Aorta (tissue), 5 donors: ENCODE data around the gene TRIM67. TPM values are rescaled to one million over a fixed set of nuclear protein-coding genes. Genes with fewer than 3 reads are reported as not detected.
"Not testable (repeated sequence)": the region's sequence is repeated elsewhere in the genome, so short reads cannot be mapped to it uniquely, and the experiment has no call there.

ENCODE experiments used
- ATAC-seq: fragments of 200-7000 bp; cut with Tn5 transposase; one replicate; pipeline ENCODE4 v1.9.1; 2022; ENCODE audit warnings: moderate library complexity; ENCODE audit not compliant: low FRiP score
- DNase-seq, 2 donors: peaks; one replicate each; pipeline ENCODE4 v3.0.0-alpha.2; 2020
- H3K27ac ChIP-seq, 2 donors: one replicate each; pipeline ENCODE4 v1.5.1; 2013; ENCODE audit warnings: low read length in 2 of 2, mild to moderate bottlenecking in 2 of 2, moderate library complexity in 2 of 2, control low read depth in 1 of 2, inconsistent platforms in 1 of 2, low read depth in 1 of 2
- H3K27me3 ChIP-seq, 2 donors: one replicate each; pipeline ENCODE4 v1.6.1; 2013; ENCODE audit warnings: control low read depth in 1 of 2, low read length in 1 of 2, mild to moderate bottlenecking in 1 of 2, moderate library complexity in 1 of 2; ENCODE audit not compliant: insufficient read depth in 2 of 2, control insufficient read depth in 1 of 2
- H3K36me3 ChIP-seq, 2 donors: one replicate each; pipeline ENCODE4 v1.6.1; 2013; ENCODE audit warnings: control low read depth in 1 of 2, low read length in 1 of 2, mild to moderate bottlenecking in 1 of 2; ENCODE audit not compliant: insufficient read depth in 2 of 2, control insufficient read depth in 1 of 2
- H3K4me1 ChIP-seq, 2 donors: one replicate each; pipeline ENCODE4 v1.6.1; 2013; ENCODE audit warnings: low read length in 2 of 2, control low read depth in 1 of 2, mild to moderate bottlenecking in 1 of 2, moderate library complexity in 1 of 2; ENCODE audit not compliant: insufficient read depth in 2 of 2, control insufficient read depth in 1 of 2
- H3K4me3 ChIP-seq, 2 donors: one replicate each; pipeline ENCODE4 v1.5.1; 2013; ENCODE audit warnings: low read length in 2 of 2, control low read depth in 1 of 2, mild to moderate bottlenecking in 1 of 2
- H3K9me3 ChIP-seq: one replicate; pipeline ENCODE4 v1.6.1; 2013; ENCODE audit warnings: mild to moderate bottlenecking, low read length; ENCODE audit not compliant: control insufficient read depth
- WGBS, 2 donors: extraction: QIAGEN DNeasy Blood & Tissue Kit; methylation state at CpG; one replicate each; pipeline ENCODE4 v1.1.7; 2013; 5-methylcytosine and 5-hydroxymethylcytosine counted together
- intact Hi-C, 2 donors: fragments of 100-400 bp; cut with DNase I; formaldehyde crosslinking; loops; one replicate each; pipeline versions ENCODE4 v1.14.2 to v1.15.0; 2022
- long read RNA-seq, 2 donors: library from polyadenylated mRNA; unstranded; transcript quantifications; one replicate each; pipeline ENCODE4 v2.0.0, GENCODE V29; 2020 to 2021
- polyA plus RNA-seq, 2 donors: library from polyadenylated mRNA; stranded (reverse); fragments of 200-250 nt; gene quantifications; one replicate each; pipeline ENCODE4 v1.2.3, GENCODE V29; 2013
- total RNA-seq, 2 donors: library from RNA; stranded (reverse); fragmentation: NEBNext Ultra II Directional; extraction: Animal tissue kit (Norgen Biotek cat#: 25700); gene quantifications; one replicate each; pipeline ENCODE4 v1.2.1, GENCODE V29; 2021
- donor health status: healthy with polysubstance abuse.
- donor health status: Bipolar disorder and iron deficiency.
- donor health status: DM: no; HTN: no; CAD: no.
- donor health status: DM: no; HTN: no; CAD: no.
- donor health status: DM: yes; HTN: yes; CAD: no.

The TRIM67 gene
- total RNA-seq (not detected), polyA plus RNA-seq (under 1 TPM in 1 of 2 donors, not detected in 1; under 0.01 TPM)
- long read RNA-seq, donor 1, result 0 reads
- long read RNA-seq, donor 2, result 0 reads

- WGBS, 2 donors, result 1% methylated on average over 33 to 42 of the region's 42 CpGs
- no peak for DNase-seq
- Histone ChIP-seq H3K9me3 (no peaks in the 10 kb centered on the region), H3K4me3 (peak within 1 kb of the TSS in 1 of 2 donors; percentile 12), H3K27ac (no peak within 1 kb of the TSS), H3K4me1 (no peaks in the 10 kb centered on the region), H3K36me3 (no peaks in the 10 kb centered on the region), H3K27me3 (no peaks in the 10 kb centered on the region)
- intact Hi-C loops, result no loop called here
- no peak for ATAC-seq
Measured at GRCh38 chr1:231161667-231162296, at the start of gene TRIM67. Gene TRIM67, plus strand, starts transcription at chr1:231162058. Its CDS starts 912 bp downstream, at chr1:231162970.

GRCh38 chr1:231116738-231117137, 45.1 kb upstream of the TRIM67 start:
- Histone ChIP-seq H3K4me3 (no peak overlapping the region), H3K36me3 (no peaks in the 10 kb centered on the region), H3K4me1 (no peaks in the 10 kb centered on the region), H3K27me3 (no peaks in the 10 kb centered on the region), H3K27ac (no peak overlapping the region), H3K9me3 (peaks cover 9% of the 10 kb centered on the region)
- DNase-seq (no peak), ATAC-seq (no peak)
- intact Hi-C loops, result no loop called here
- WGBS, 2 donors, result 26 to 38% methylated on average over 1 of the region's 1 CpG

GRCh38 chr1:231118704-231119453, 43.0 kb upstream of the TRIM67 start:
- 58 to 63% methylated on average over 8 of the region's 8 CpGs for WGBS, 2 donors

DNA sequence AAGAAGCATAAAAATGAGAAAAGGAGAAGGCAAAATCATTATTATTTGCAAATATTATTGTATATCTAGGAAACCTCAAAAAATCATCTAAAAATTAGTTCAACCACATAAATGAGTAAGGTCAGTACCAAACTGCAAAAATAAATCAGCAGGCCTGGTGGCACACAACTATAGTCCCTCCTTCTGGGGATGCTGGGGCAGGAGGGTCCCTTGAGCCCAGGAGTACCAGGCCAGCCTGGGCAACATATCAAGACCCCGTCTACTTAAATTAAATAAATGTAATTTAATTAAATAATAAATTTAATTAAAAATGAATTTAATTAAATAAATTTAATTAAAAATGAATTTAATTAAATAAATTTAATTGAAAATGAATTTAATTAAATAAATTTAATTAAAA, 40.3 kb upstream of the TRIM67 start:
- no peaks in the 10 kb centered on the region for H3K4me1 ChIP-seq
- DNase-seq, result no peak
- H3K36me3 ChIP-seq, result no peaks in the 10 kb centered on the region
- H3K9me3 ChIP-seq, result peaks cover 9% of the 10 kb centered on the region
- H3K27ac ChIP-seq, result no peak overlapping the region
- intact Hi-C loops, result no loop called here
- H3K4me3 ChIP-seq, result no peak overlapping the region
- 95 to 100% methylated on average over 1 of the region's 1 CpG for WGBS, 2 donors
- no peak for ATAC-seq
- H3K27me3 ChIP-seq, result no peaks in the 10 kb centered on the region

More at GRCh38 chr1:231118704-231119453, 43.0 kb upstream of the TRIM67 start:
- Histone ChIP-seq H3K4me1 (no peaks in the 10 kb centered on the region), H3K36me3 (no peaks in the 10 kb centered on the region), H3K4me3 (no peak overlapping the region), H3K27ac (no peak overlapping the region), H3K9me3 (peaks cover 9% of the 10 kb centered on the region), H3K27me3 (no peaks in the 10 kb centered on the region)
- intact Hi-C loops, result no loop called here
- ATAC-seq (no peak), DNase-seq (no peak)

DNA sequence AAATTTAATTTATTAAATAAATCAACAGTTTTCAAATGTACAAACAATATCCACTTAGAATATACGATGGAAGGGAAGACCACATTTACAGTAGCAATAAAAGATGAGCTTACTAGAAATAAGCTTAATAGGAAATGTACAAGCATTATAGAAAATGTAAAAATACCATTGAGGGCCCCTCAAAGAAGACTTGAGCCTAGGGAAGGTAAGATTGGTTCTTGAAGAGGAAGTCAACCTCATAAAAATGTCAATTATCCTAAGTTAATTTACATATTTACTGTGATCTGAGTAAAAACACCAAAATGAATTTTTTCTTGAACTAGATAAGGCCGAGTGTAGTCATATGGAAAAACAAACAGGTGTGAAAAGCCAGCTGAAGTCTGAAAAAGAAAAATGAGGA, 39.7 kb upstream of the TRIM67 start:
- Histone ChIP-seq H3K4me1 (no peaks in the 10 kb centered on the region), H3K27ac (no peak overlapping the region), H3K9me3 (peaks cover 10% of the 10 kb centered on the region), H3K4me3 (no peak overlapping the region), H3K36me3 (no peaks in the 10 kb centered on the region), H3K27me3 (no peaks in the 10 kb centered on the region)
- ATAC-seq (no peak), DNase-seq (no peak)
- WGBS, 2 donors, result 93% methylated on average over 2 of the region's 2 CpGs
- intact Hi-C loops, result no loop called here

DNA sequence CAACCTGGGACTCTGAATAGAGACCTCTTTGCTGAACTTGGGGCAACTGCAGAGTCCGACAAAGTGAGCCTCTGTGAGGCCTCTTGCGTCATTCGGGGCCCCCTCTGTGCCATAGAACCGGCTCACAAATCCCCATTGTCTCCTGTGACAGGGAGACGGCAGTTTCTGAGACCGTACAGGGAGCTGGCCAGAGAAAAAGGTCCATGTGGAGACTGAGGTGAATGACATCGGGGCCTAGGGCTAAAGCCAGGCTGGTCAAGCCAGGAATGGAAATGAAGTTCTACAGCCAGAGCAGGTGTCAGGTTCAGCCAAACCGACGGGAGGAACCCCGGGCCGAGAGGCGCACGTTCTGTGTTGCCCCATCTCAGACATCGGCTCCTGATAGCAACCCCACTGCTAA, 37.1 kb upstream of the TRIM67 start:
- Histone ChIP-seq H3K4me1 (no peaks in the 10 kb centered on the region), H3K9me3 (peaks cover 4% of the 10 kb centered on the region), H3K27me3 (no peaks in the 10 kb centered on the region), H3K36me3 (no peaks in the 10 kb centered on the region), H3K27ac (no peak overlapping the region), H3K4me3 (no peak overlapping the region)
- DNase-seq, result no peak
- intact Hi-C loops, result no loop called here
- ATAC-seq, result no peak
- 93 to 95% methylated on average over 14 of the region's 14 CpGs for WGBS, 2 donors

GRCh38 chr1:231125972-231126580, 35.8 kb upstream of the TRIM67 start:
- 46 to 55% methylated on average over 9 of the region's 9 CpGs for WGBS, 2 donors
- Histone ChIP-seq H3K9me3 (peaks cover 1% of the 10 kb centered on the region), H3K27me3 (no peaks in the 10 kb centered on the region), H3K4me3 (no peak overlapping the region), H3K4me1 (no peaks in the 10 kb centered on the region), H3K36me3 (no peaks in the 10 kb centered on the region), H3K27ac (no peak overlapping the region)
- no peak for ATAC-seq
- intact Hi-C loops, result no loop called here
- DNase-seq, result no peak

DNA sequence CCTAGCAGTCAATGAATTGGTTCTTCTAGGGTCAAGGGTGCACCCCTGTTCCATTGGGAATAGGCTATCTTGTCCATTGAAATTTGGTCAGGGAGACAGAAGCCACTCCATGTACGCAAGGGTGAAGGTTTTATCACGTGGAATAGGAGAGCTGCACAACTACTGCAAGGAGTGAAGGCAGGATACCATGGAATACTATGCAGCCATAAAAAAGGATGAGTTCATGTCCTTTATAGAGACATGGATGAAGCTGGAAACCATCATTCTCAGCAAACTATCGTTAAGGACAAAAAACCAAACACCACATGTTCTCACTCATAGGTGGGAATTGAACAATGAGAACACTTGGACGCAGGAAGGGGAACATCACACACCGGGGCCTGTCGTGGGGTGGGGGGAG, 34.8 kb upstream of the TRIM67 start:
- H3K4me3 ChIP-seq, intact Hi-C loops, H3K9me3 ChIP-seq, H3K27ac ChIP-seq, H3K4me1 ChIP-seq, H3K27me3 ChIP-seq, DNase-seq, H3K36me3 ChIP-seq, ATAC-seq: not testable (repeated sequence)
- 93% methylated on average over 6 of the region's 6 CpGs for WGBS, 2 donors
